ENCODE data around the gene BID. TPM values are rescaled to one million over a fixed set of nuclear protein-coding genes. Genes with fewer than 3 reads are reported as not detected.

Gene BID
- total RNA-seq, 4 donors from 2014 or later, result 5.1 to 23.7 (median 9.8) TPM

GRCh38 chr22:17802411-17802810 lies 28.1 kb upstream of the BID start:
- DNase-seq (no peak), ATAC-seq (no peak)
- no peaks in the 10 kb centered on the region for H3K27me3 ChIP-seq
- no peaks in the 10 kb centered on the region for H3K9me3 ChIP-seq
- TF ChIP-seq POLR2A (IDR thresholded peaks at IDR 0.05), result no peak
- TF ChIP-seq CTCF (IDR thresholded peaks at IDR 0.05 in 4 of 5, conservative IDR thresholded peaks at IDR 0.05 in 1 of 5), result no peak
- H3K36me3 ChIP-seq, result no peaks in the 10 kb centered on the region
- in situ Hi-C loops (cut with MboI; ENCODE audit: low sequenced_read_pairs in 4 of 4), result no loop called here
- intact Hi-C loops (cut with DNase I; ENCODE audit: low total_unique reads), result no loop called here
- H3K4me1 ChIP-seq, result peaks cover 7 to 8% of the 10 kb centered on the region in 2 donors
- no peak overlapping the region for H3K4me3 ChIP-seq
- no peak overlapping the region for H3K27ac ChIP-seq

- Histone ChIP-seq H3K4me3 (no peak overlapping the region), H3K27me3 (no peaks in the 10 kb centered on the region), H3K27ac (no peak overlapping the region), H3K4me1 (no peaks in the 10 kb centered on the region), H3K9me3 (no peaks in the 10 kb centered on the region), H3K36me3 (no peaks in the 10 kb centered on the region)
- intact Hi-C loops (cut with DNase I; ENCODE audit: low total_unique reads) (no loop called here), in situ Hi-C loops (cut with MboI; ENCODE audit: low sequenced_read_pairs in 4 of 4) (no loop called here)
- TF ChIP-seq CTCF (IDR thresholded peaks at IDR 0.05 in 4 of 5, conservative IDR thresholded peaks at IDR 0.05 in 1 of 5) (no peak), POLR2A (IDR thresholded peaks at IDR 0.05) (no peak)
- ATAC-seq (no peak), DNase-seq (no peak)
These were observed 23.7 kb upstream of the BID start for GRCh38 chr22:17797721-17798559.

GRCh38 chr22:17796695-17797094 lies 22.4 kb upstream of the BID start:
- no peak for TF ChIP-seq CTCF (IDR thresholded peaks at IDR 0.05 in 4 of 5, conservative IDR thresholded peaks at IDR 0.05 in 1 of 5)
- TF ChIP-seq POLR2A (IDR thresholded peaks at IDR 0.05), result no peak
- no peak for DNase-seq
- Histone ChIP-seq H3K36me3 (no peaks in the 10 kb centered on the region), H3K4me1 (no peaks in the 10 kb centered on the region), H3K27ac (no peak overlapping the region), H3K4me3 (no peak overlapping the region), H3K27me3 (no peaks in the 10 kb centered on the region), H3K9me3 (no peaks in the 10 kb centered on the region)
- intact Hi-C loops (cut with DNase I; ENCODE audit: low total_unique reads) (no loop called here), in situ Hi-C loops (cut with MboI; ENCODE audit: low sequenced_read_pairs in 4 of 4) (no loop called here)
- ATAC-seq, result no peak

- ATAC-seq, result no peak
- in situ Hi-C loops (cut with MboI; ENCODE audit: low sequenced_read_pairs in 4 of 4), result no loop called here
- H3K9me3 ChIP-seq, result no peaks in the 10 kb centered on the region
- peaks cover 0 to 2% of the 10 kb centered on the region in 2 donors for H3K36me3 ChIP-seq
- no peaks in the 10 kb centered on the region for H3K27me3 ChIP-seq
- no peak for DNase-seq
- TF ChIP-seq POLR2A (IDR thresholded peaks at IDR 0.05) (no peak), CTCF (IDR thresholded peaks at IDR 0.05 in 4 of 5, conservative IDR thresholded peaks at IDR 0.05 in 1 of 5) (no peak)
- no peak overlapping the region for H3K4me3 ChIP-seq
- intact Hi-C loops (cut with DNase I; ENCODE audit: low total_unique reads), result no loop called here
- no peak overlapping the region for H3K27ac ChIP-seq
- H3K4me1 ChIP-seq, result no peaks in the 10 kb centered on the region
These were observed 21.6 kb upstream of the BID start for GRCh38 chr22:17795661-17796548.

All from gastrocnemius medialis (tissue), 4 donors.